SU-DHL-6 (cell line): ENCODE measurements around the gene GRK3.

ENCODE experiments used
- EZH2phosphoT487 ChIP-seq: fragments of 200-600 bp; sonication (generic), shearing (Covaris generic); conservative IDR thresholded peaks from 2 replicates; pipeline ENCODE4 v1.6.1; 2018; ENCODE audit warnings: mild to moderate bottlenecking, antibody characterized with exemption, low read length, moderate library complexity, mixed read lengths
- TF ChIP-seq, protein P1 (sequence below): fragments of 200-600 bp; sonication (generic); IDR thresholded peaks from one replicate; pipeline ENCODE4 v1.5.1; 2017; ENCODE audit warnings: antibody characterized with exemption, mild to moderate bottlenecking, low read length, moderate library complexity; ENCODE audit not compliant: insufficient read depth, poor library complexity, severe bottlenecking

DNA sequence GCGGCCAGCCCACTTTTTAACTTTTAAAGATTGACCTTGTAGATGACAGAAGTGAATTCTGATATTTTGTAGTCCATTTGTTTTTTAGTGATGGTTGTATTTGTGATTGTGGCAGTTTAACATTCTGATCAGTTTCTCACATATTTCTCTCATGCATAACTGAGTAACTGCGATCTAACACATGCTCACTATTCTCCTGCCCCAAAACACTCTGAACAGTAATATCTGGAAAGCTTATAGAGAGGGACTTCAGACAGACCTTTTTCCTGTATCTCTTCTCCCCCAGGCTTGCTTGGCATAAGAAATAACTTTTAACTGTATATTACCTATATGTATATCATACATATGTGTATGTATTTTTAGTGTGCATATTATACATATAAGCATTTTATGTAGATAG, 140.2 kb downstream of the GRK3 start:
- TF ChIP-seq EZH2phosphoT487, result no peak
- TF ChIP-seq, protein P1, sequence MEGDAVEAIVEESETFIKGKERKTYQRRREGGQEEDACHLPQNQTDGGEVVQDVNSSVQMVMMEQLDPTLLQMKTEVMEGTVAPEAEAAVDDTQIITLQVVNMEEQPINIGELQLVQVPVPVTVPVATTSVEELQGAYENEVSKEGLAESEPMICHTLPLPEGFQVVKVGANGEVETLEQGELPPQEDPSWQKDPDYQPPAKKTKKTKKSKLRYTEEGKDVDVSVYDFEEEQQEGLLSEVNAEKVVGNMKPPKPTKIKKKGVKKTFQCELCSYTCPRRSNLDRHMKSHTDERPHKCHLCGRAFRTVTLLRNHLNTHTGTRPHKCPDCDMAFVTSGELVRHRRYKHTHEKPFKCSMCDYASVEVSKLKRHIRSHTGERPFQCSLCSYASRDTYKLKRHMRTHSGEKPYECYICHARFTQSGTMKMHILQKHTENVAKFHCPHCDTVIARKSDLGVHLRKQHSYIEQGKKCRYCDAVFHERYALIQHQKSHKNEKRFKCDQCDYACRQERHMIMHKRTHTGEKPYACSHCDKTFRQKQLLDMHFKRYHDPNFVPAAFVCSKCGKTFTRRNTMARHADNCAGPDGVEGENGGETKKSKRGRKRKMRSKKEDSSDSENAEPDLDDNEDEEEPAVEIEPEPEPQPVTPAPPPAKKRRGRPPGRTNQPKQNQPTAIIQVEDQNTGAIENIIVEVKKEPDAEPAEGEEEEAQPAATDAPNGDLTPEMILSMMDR, result no peak
